ENCODE results near the gene CRYGS.

Gene CRYGS

DNA sequence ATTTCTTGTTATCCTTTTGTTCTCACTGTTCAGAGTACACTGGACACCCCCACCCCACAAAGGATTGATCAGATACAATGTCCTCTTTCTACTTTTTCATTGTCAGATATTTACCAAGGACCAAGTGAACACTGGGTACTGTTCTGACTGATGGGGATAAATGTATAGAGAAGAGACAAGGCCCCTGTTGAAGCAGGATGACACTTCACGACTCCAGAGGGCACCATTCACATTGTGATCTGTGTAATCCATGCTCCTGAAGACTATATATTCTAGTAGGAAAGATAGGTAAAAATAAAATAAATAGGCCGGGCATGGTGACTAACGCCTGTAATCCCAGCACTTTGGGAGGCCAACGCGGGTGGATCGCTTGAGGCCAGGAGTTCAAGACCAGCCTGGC lies 7.2 kb upstream of the CRYGS start:
- H3K27ac ChIP-seq: no peak overlapping the region
- TF ChIP-seq, protein P1, sequence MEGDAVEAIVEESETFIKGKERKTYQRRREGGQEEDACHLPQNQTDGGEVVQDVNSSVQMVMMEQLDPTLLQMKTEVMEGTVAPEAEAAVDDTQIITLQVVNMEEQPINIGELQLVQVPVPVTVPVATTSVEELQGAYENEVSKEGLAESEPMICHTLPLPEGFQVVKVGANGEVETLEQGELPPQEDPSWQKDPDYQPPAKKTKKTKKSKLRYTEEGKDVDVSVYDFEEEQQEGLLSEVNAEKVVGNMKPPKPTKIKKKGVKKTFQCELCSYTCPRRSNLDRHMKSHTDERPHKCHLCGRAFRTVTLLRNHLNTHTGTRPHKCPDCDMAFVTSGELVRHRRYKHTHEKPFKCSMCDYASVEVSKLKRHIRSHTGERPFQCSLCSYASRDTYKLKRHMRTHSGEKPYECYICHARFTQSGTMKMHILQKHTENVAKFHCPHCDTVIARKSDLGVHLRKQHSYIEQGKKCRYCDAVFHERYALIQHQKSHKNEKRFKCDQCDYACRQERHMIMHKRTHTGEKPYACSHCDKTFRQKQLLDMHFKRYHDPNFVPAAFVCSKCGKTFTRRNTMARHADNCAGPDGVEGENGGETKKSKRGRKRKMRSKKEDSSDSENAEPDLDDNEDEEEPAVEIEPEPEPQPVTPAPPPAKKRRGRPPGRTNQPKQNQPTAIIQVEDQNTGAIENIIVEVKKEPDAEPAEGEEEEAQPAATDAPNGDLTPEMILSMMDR (IDR thresholded peaks at IDR 0.05): no peak
- TF ChIP-seq ZFX (IDR thresholded peaks at IDR 0.05; ENCODE audit: borderline replicate concordance): no peak

DNA sequence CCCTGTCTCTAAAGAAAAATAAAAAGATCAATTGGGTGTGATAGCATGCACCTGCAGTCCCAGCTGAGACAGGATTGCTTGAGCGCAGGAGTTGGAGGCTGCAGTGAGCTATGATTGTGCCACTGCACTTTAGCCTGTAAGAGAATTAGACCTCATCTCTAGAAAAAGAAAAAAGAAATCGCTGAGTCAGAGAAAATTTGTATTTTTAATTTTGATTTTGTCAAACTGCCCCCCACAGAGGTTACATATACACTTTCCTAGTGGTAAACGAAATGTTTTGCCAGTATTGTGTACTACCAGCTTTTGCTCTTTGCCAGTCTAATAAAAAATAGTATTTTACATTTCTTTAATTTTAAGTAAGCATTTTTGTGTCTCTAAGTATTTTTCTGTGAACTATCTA lies 5.3 kb upstream of the CRYGS start:
- TF ChIP-seq ZFX (IDR thresholded peaks at IDR 0.05; ENCODE audit: borderline replicate concordance): no peak
- TF ChIP-seq, protein P1 (IDR thresholded peaks at IDR 0.05): no peak
- no peak overlapping the region for H3K27ac ChIP-seq

DNA sequence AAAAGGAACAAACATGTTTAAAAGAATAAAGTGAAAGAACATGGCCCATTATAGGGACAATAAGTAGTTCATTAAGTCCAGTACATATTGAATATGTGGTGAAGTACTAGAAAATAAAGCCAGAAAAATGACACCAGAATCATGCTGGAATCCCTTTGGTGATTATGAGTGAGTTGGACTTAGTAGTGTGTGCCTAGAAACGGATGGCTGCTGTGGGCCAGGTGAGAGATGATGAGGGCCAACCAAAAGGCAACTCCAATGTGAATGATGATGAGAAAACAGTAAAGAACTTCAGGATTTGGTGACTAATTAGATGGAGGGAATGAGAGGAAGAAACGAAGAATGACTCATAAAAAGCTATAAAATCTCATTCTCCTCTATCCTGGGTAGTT lies 3.3 kb downstream of the CRYGS start:
- H3K27ac ChIP-seq: no peak overlapping the region
- TF ChIP-seq, protein P1 (IDR thresholded peaks at IDR 0.05): peak; percentile 41
- TF ChIP-seq ZFX (IDR thresholded peaks at IDR 0.05; ENCODE audit: borderline replicate concordance): no peak

DNA sequence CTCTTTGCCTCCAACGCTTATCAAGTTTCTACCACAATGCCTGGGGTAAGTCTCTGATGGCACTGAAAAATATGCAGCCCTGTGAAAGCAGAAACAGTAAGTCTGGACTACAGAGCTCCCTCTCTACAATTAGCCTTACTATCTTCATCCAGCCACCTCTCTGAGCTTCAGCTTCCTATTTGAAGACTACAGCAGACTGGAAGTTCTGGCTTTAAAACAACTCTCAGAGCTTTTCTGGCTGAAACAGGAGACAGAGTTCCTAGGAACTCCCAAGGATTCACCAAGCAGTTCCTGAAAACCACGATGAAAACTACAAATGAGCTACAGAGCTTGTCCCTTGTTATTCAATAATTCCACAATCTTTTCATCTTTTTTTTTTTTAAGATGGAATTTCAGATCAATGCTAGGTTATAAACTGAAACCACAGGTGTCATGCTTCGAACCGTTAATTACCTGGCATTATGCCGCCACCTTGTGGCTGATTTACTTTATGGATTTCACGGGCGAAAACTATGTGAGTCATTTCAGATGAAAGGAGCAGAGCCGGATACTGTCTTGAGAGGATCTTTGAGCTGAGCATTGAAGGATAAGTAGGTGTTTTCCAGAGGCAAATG lies 3.9 kb downstream of the CRYGS start:
- TF ChIP-seq ZFX (IDR thresholded peaks at IDR 0.05; ENCODE audit: borderline replicate concordance): no peak
- TF ChIP-seq, protein P1 (IDR thresholded peaks at IDR 0.05): peak; percentile 79
- H3K27ac ChIP-seq: no peak overlapping the region

DNA sequence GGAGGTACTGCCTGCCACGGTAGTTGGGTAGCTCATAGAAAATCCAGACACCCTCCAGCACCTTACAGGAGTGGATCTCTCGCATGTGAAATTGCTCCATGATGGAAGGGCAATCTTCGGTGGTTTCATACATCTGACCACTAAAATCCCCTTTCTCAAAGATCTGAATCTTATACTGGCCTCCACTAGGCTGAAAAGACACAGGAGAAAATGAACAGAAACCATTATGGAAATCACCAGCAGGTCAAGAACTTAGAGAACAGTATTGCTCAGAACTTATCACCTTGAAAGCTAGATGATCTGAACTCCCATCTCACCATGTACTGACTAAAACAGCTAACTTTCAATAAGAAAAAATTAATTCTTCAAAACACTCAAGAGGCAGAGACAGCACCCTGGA lies 5.4 kb downstream of the CRYGS start:
- TF ChIP-seq, protein P1 (IDR thresholded peaks at IDR 0.05): no peak
- no peak for TF ChIP-seq ZFX (IDR thresholded peaks at IDR 0.05; ENCODE audit: borderline replicate concordance)
- H3K27ac ChIP-seq: no peak overlapping the region

DNA sequence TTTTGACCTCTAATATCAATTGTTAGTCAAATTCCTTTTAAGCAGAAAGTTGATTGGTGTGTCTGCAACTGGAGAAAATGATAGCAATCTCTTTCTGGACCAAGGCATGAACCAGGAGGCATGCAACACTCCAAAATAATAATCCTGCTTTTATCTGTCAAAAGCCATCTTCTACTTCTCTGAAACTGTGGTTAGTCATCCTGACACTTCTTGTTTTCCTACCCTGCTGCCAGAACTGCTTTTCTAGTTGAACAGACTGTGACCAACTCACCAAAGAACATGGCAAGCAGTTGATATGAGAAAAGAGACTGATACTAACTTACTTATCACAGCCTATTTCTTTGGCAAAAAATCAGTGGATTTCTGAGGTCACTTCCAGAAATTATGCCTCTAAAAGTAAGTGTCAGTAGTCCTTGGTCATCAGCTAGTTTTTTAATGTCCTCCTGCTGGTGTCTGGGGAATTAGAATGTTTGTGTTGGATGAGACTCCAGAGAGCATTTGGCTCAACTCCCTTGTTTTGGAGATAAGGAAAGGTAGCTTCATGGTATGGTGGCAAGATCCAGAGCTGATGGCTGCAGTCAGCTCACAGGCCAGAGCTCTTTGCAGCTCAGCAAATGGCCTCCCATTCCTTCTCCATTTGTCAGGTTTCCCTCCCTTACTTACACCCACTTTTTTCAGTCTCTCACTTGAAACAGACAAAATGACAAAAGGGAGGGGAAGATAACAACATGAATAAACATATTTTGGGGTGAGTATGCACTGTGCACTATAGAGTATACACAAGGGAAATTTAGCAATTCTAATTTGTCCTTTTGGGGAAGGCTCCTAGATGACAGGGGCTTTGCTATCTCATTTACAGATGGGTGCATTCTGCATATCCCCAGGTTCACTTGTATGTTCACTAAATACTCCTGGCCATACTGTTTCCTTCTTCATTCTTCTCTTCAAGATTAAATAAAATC lies 7.0 kb downstream of the CRYGS start:
- no peak for TF ChIP-seq ZFX (IDR thresholded peaks at IDR 0.05; ENCODE audit: borderline replicate concordance)
- TF ChIP-seq, protein P1 (IDR thresholded peaks at IDR 0.05): no peak
- no peak overlapping the region for H3K27ac ChIP-seq
